ENCODE data around the gene GPR119.
"Not testable (repeated sequence)": the region's sequence is repeated elsewhere in the genome, so short reads cannot be mapped to it uniquely, and the experiment has no call there.

GPR119 gene

GRCh38 chrX:130338869-130339268, 46.6 kb downstream of the GPR119 start:
- not testable (repeated sequence) for DNase-seq

- no peak for DNase-seq
These were observed 48.9 kb downstream of the GPR119 start for GRCh38 chrX:130336531-130336930.
